GM18508 (cell line): Measurements from ENCODE around the gene LYPLAL1.

Experiments
- ATAC-seq: cut with Tn5 transposase; IDR thresholded peaks from one replicate; pipeline ENCODE4 v1.9.1; 2021; ENCODE audit warnings: moderate number of reproducible peaks; ENCODE audit not compliant: insufficient read depth, unreplicated experiment

Gene LYPLAL1

GRCh38 chr1:219173758-219174459, at the start of gene LYPLAL1:
Gene LYPLAL1 (plus strand): TSS chr1:219173878. CDS start chr1:219173891, 13 bp downstream.
- peak; percentile 50 for ATAC-seq

GRCh38 chr1:219124163-219124562, 49.5 kb upstream of the LYPLAL1 start:
- no peak for ATAC-seq

GRCh38 chr1:219125342-219125741, 48.3 kb upstream of the LYPLAL1 start:
- no peak for ATAC-seq

- no peak for ATAC-seq
Observed at GRCh38 chr1:219126377-219126776, 47.3 kb upstream of the LYPLAL1 start.

- no peak for ATAC-seq
Observed at GRCh38 chr1:219128957-219129356, 44.7 kb upstream of the LYPLAL1 start.

GRCh38 chr1:219130366-219130935, 43.2 kb upstream of the LYPLAL1 start:
- no peak for ATAC-seq

GRCh38 chr1:219132939-219133338, 40.7 kb upstream of the LYPLAL1 start:
- ATAC-seq: no peak

- peak; percentile 56 for ATAC-seq
Observed at GRCh38 chr1:219138747-219139146, 34.9 kb upstream of the LYPLAL1 start.

- ATAC-seq: no peak
Observed at GRCh38 chr1:219140303-219140877, 33.3 kb upstream of the LYPLAL1 start.

GRCh38 chr1:219143735-219144134, 29.9 kb upstream of the LYPLAL1 start:
- ATAC-seq: no peak

GRCh38 chr1:219144658-219145315, 28.9 kb upstream of the LYPLAL1 start:
- ATAC-seq: no peak

GRCh38 chr1:219147571-219148019, 26.1 kb upstream of the LYPLAL1 start:
- ATAC-seq: no peak

GRCh38 chr1:219149009-219149577, 24.6 kb upstream of the LYPLAL1 start:
- ATAC-seq: no peak

GRCh38 chr1:219149953-219150352, 23.7 kb upstream of the LYPLAL1 start:
- ATAC-seq: no peak

GRCh38 chr1:219150913-219151312, 22.8 kb upstream of the LYPLAL1 start:
- ATAC-seq: no peak

GRCh38 chr1:219151467-219151866, 22.2 kb upstream of the LYPLAL1 start:
- ATAC-seq: no peak

- ATAC-seq: no peak
Observed at GRCh38 chr1:219152751-219153150, 20.9 kb upstream of the LYPLAL1 start.

GRCh38 chr1:219153723-219154122, 20.0 kb upstream of the LYPLAL1 start:
- no peak for ATAC-seq

- no peak for ATAC-seq
Observed at GRCh38 chr1:219155135-219155534, 18.5 kb upstream of the LYPLAL1 start.

GRCh38 chr1:219159946-219160645, 13.6 kb upstream of the LYPLAL1 start:
- ATAC-seq: peak; percentile 64
